ENCODE results near the gene CLDN16. TPM values are rescaled to one million over a fixed set of nuclear protein-coding genes. Genes with fewer than 3 reads are reported as not detected.

CLDN16 gene
- total RNA-seq, 1 donor = 0.10 TPM

GRCh38 chr3:190399677-190400076 is 11.7 kb downstream of the CLDN16 start:
- H3K4me1 ChIP-seq (ENCODE audit: insufficient read depth, low read length) = no peaks in the 10 kb centered on the region
- H3K27me3 ChIP-seq (ENCODE audit: insufficient read depth, low read length) = no peaks in the 10 kb centered on the region

GRCh38 chr3:190401963-190402362 is 14.0 kb downstream of the CLDN16 start:
- Histone ChIP-seq H3K4me3 (ENCODE audit: low read length) (no peak overlapping the region), H3K27me3 (ENCODE audit: insufficient read depth, low read length) (no peaks in the 10 kb centered on the region), H3K9me3 (ENCODE audit: low read depth, low read length) (no peaks in the 10 kb centered on the region), H3K4me1 (ENCODE audit: insufficient read depth, low read length) (no peaks in the 10 kb centered on the region)

More at GRCh38 chr3:190399677-190400076, 11.7 kb downstream of the CLDN16 start:
- Histone ChIP-seq H3K4me3 (ENCODE audit: low read length) (no peak overlapping the region), H3K9me3 (ENCODE audit: low read depth, low read length) (no peaks in the 10 kb centered on the region)

- H3K4me3 ChIP-seq (ENCODE audit: low read length) = no peak overlapping the region
- no peaks in the 10 kb centered on the region for H3K9me3 ChIP-seq (ENCODE audit: low read depth, low read length)
- H3K27me3 ChIP-seq (ENCODE audit: insufficient read depth, low read length) = no peaks in the 10 kb centered on the region
- H3K4me1 ChIP-seq (ENCODE audit: insufficient read depth, low read length) = no peaks in the 10 kb centered on the region
These were observed 16.8 kb downstream of the CLDN16 start for GRCh38 chr3:190404715-190405114.

GRCh38 chr3:190414297-190414696 is 26.3 kb downstream of the CLDN16 start:
- H3K4me3 ChIP-seq (ENCODE audit: low read length) = no peak overlapping the region
- no peaks in the 10 kb centered on the region for H3K4me1 ChIP-seq (ENCODE audit: insufficient read depth, low read length)
- no peaks in the 10 kb centered on the region for H3K9me3 ChIP-seq (ENCODE audit: low read depth, low read length)
- no peaks in the 10 kb centered on the region for H3K27me3 ChIP-seq (ENCODE audit: insufficient read depth, low read length)

- Histone ChIP-seq H3K4me3 (ENCODE audit: low read length) (no peak overlapping the region), H3K4me1 (ENCODE audit: insufficient read depth, low read length) (no peaks in the 10 kb centered on the region), H3K9me3 (ENCODE audit: low read depth, low read length) (no peaks in the 10 kb centered on the region), H3K27me3 (ENCODE audit: insufficient read depth, low read length) (no peaks in the 10 kb centered on the region)
These were observed 36.1 kb downstream of the CLDN16 start for GRCh38 chr3:190424108-190424477.

- Histone ChIP-seq H3K9me3 (ENCODE audit: low read depth, low read length) (no peaks in the 10 kb centered on the region), H3K4me1 (ENCODE audit: insufficient read depth, low read length) (no peaks in the 10 kb centered on the region), H3K27me3 (ENCODE audit: insufficient read depth, low read length) (no peaks in the 10 kb centered on the region), H3K4me3 (ENCODE audit: low read length) (no peak overlapping the region)
These were observed 36.8 kb downstream of the CLDN16 start for GRCh38 chr3:190424478-190425439.

GRCh38 chr3:190425833-190426232 is 37.9 kb downstream of the CLDN16 start:
- no peaks in the 10 kb centered on the region for H3K27me3 ChIP-seq (ENCODE audit: insufficient read depth, low read length)
- H3K4me1 ChIP-seq (ENCODE audit: insufficient read depth, low read length) = no peaks in the 10 kb centered on the region

GRCh38 chr3:190426806-190427507 is 39.0 kb downstream of the CLDN16 start:
- H3K9me3 ChIP-seq (ENCODE audit: low read depth, low read length) = no peaks in the 10 kb centered on the region
- H3K27me3 ChIP-seq (ENCODE audit: insufficient read depth, low read length) = no peaks in the 10 kb centered on the region
- H3K4me3 ChIP-seq (ENCODE audit: low read length) = no peak overlapping the region
- no peaks in the 10 kb centered on the region for H3K4me1 ChIP-seq (ENCODE audit: insufficient read depth, low read length)

More at GRCh38 chr3:190425833-190426232, 37.9 kb downstream of the CLDN16 start:
- Histone ChIP-seq H3K9me3 (ENCODE audit: low read depth, low read length) (no peaks in the 10 kb centered on the region), H3K4me3 (ENCODE audit: low read length) (no peak overlapping the region)

GRCh38 chr3:190429681-190430080 is 41.7 kb downstream of the CLDN16 start:
- Histone ChIP-seq H3K27me3 (ENCODE audit: insufficient read depth, low read length) (no peaks in the 10 kb centered on the region), H3K4me1 (ENCODE audit: insufficient read depth, low read length) (no peaks in the 10 kb centered on the region), H3K4me3 (ENCODE audit: low read length) (no peak overlapping the region), H3K9me3 (ENCODE audit: low read depth, low read length) (no peaks in the 10 kb centered on the region)

GRCh38 chr3:190430906-190431305 is 42.9 kb downstream of the CLDN16 start:
- Histone ChIP-seq H3K4me1 (ENCODE audit: insufficient read depth, low read length) (no peaks in the 10 kb centered on the region), H3K4me3 (ENCODE audit: low read length) (no peak overlapping the region), H3K9me3 (ENCODE audit: low read depth, low read length) (no peaks in the 10 kb centered on the region), H3K27me3 (ENCODE audit: insufficient read depth, low read length) (no peaks in the 10 kb centered on the region)

- H3K4me3 ChIP-seq (ENCODE audit: low read length) = no peak overlapping the region
- H3K4me1 ChIP-seq (ENCODE audit: insufficient read depth, low read length) = no peaks in the 10 kb centered on the region
- H3K27me3 ChIP-seq (ENCODE audit: insufficient read depth, low read length) = no peaks in the 10 kb centered on the region
- H3K9me3 ChIP-seq (ENCODE audit: low read depth, low read length) = no peaks in the 10 kb centered on the region
These were observed 44.3 kb downstream of the CLDN16 start for GRCh38 chr3:190432216-190432615.

- Histone ChIP-seq H3K4me1 (ENCODE audit: insufficient read depth, low read length) (no peaks in the 10 kb centered on the region), H3K4me3 (ENCODE audit: low read length) (no peak overlapping the region), H3K27me3 (ENCODE audit: insufficient read depth, low read length) (no peaks in the 10 kb centered on the region), H3K9me3 (ENCODE audit: low read depth, low read length) (no peaks in the 10 kb centered on the region)
These were observed 45.7 kb downstream of the CLDN16 start for GRCh38 chr3:190433626-190434025.

GRCh38 chr3:190435618-190436017 is 47.7 kb downstream of the CLDN16 start:
- H3K4me1 ChIP-seq (ENCODE audit: insufficient read depth, low read length) = no peaks in the 10 kb centered on the region

GRCh38 chr3:190436331-190436730 is 48.4 kb downstream of the CLDN16 start:
- Histone ChIP-seq H3K4me3 (ENCODE audit: low read length) (no peak overlapping the region), H3K27me3 (ENCODE audit: insufficient read depth, low read length) (no peaks in the 10 kb centered on the region), H3K9me3 (ENCODE audit: low read depth, low read length) (no peaks in the 10 kb centered on the region), H3K4me1 (ENCODE audit: insufficient read depth, low read length) (no peaks in the 10 kb centered on the region)

More at GRCh38 chr3:190435618-190436017, 47.7 kb downstream of the CLDN16 start:
- H3K9me3 ChIP-seq (ENCODE audit: low read depth, low read length) = no peaks in the 10 kb centered on the region
- no peaks in the 10 kb centered on the region for H3K27me3 ChIP-seq (ENCODE audit: insufficient read depth, low read length)
- no peak overlapping the region for H3K4me3 ChIP-seq (ENCODE audit: low read length)

- no peaks in the 10 kb centered on the region for H3K4me1 ChIP-seq (ENCODE audit: insufficient read depth, low read length)
- no peaks in the 10 kb centered on the region for H3K27me3 ChIP-seq (ENCODE audit: insufficient read depth, low read length)
- no peak overlapping the region for H3K4me3 ChIP-seq (ENCODE audit: low read length)
- H3K9me3 ChIP-seq (ENCODE audit: low read depth, low read length) = no peaks in the 10 kb centered on the region
These were observed 54.3 kb downstream of the CLDN16 start for GRCh38 chr3:190442240-190442639.
